BJ (cell line): ENCODE data around the gene PDS5A. TPM values are rescaled to one million over a fixed set of nuclear protein-coding genes. Genes with fewer than 3 reads are reported as not detected.
A peak's percentile ranks its signal among the peaks of the same experiment; 100 is the strongest.

Source experiments
- CTCF ChIA-PET: fragments of 350-600 bp; formaldehyde crosslinking; extraction: SDS; loops from one replicate; lab custom pipeline; 2021; ENCODE audit warnings: antibody characterized with exemption, inconsistent platforms; lab: Yijun Ruan, JAX
- POLR2A ChIA-PET: fragments of 300-600 bp; sonication (Branson Sonifier 250); formaldehyde crosslinking; extraction: SDS; loops from one replicate; lab custom pipeline; 2021; ENCODE audit warnings: antibody characterized with exemption; lab: Charles Lee
- DNase-seq: peaks from one replicate; pipeline ENCODE4 v3.0.0-alpha.2; 2011; ENCODE audit warnings: low read depth
- H3K27me3 ChIP-seq: 2 replicates; pipeline ENCODE4 v1.6.0; 2011; ENCODE audit warnings: low read length; ENCODE audit not compliant: control insufficient read depth, insufficient read depth
- H3K36me3 ChIP-seq: 2 replicates; pipeline ENCODE4 v1.5.1; 2011; ENCODE audit warnings: low read length; ENCODE audit not compliant: control insufficient read depth, insufficient read depth
- H3K4me3 ChIP-seq: 2 replicates; pipeline ENCODE4 v1.5.1; 2011; ENCODE audit warnings: low read depth, mild to moderate bottlenecking, control low read depth, low read length
- polyA plus RNA-seq: library from polyadenylated mRNA; depleted of rRNA; stranded (reverse); fragments of >200 nt; gene quantifications from 2 replicates; pipeline ENCODE4 v1.2.3, GENCODE V29; 2011
- TF ChIP-seq, protein P1 (sequence below): IDR thresholded peaks from 2 replicates; pipeline ENCODE4 v1.5.1; 2011; ENCODE audit warnings: low read depth, mild to moderate bottlenecking, control low read depth, inconsistent platforms, low read length, moderate library complexity; ENCODE audit not compliant: insufficient read depth

The PDS5A gene
- polyA plus RNA-seq, 1 experiment, result 17.8 TPM

DNA sequence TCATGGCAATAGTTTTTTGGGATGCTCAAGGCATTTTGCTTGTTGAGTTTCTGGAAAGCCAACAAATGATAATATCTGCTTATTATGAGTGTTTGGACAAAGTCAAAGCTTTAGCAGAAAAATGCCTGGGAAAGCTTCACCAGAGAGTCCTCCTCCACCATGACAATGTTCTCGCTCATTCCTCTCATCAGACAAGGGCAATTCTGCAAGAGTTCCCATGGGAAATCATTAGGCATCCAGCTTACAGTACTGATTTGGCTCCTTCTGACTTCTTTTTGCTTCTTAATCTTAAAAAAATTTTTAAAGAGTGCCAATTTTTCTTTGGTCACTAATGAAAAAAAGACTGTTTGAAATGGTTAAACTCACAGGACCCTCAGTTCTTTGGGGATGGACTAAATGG lies 143.4 kb downstream of the PDS5A start:
- TF ChIP-seq, protein P1, sequence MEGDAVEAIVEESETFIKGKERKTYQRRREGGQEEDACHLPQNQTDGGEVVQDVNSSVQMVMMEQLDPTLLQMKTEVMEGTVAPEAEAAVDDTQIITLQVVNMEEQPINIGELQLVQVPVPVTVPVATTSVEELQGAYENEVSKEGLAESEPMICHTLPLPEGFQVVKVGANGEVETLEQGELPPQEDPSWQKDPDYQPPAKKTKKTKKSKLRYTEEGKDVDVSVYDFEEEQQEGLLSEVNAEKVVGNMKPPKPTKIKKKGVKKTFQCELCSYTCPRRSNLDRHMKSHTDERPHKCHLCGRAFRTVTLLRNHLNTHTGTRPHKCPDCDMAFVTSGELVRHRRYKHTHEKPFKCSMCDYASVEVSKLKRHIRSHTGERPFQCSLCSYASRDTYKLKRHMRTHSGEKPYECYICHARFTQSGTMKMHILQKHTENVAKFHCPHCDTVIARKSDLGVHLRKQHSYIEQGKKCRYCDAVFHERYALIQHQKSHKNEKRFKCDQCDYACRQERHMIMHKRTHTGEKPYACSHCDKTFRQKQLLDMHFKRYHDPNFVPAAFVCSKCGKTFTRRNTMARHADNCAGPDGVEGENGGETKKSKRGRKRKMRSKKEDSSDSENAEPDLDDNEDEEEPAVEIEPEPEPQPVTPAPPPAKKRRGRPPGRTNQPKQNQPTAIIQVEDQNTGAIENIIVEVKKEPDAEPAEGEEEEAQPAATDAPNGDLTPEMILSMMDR, result no peak
- POLR2A ChIA-PET, result no interaction called here
- CTCF ChIA-PET, result no interaction called here
- Histone ChIP-seq H3K27me3 (no peaks in the 10 kb centered on the region), H3K4me3 (no peak overlapping the region), H3K36me3 (peaks cover 19% of the 10 kb centered on the region)
- DNase-seq, result no peak

DNA sequence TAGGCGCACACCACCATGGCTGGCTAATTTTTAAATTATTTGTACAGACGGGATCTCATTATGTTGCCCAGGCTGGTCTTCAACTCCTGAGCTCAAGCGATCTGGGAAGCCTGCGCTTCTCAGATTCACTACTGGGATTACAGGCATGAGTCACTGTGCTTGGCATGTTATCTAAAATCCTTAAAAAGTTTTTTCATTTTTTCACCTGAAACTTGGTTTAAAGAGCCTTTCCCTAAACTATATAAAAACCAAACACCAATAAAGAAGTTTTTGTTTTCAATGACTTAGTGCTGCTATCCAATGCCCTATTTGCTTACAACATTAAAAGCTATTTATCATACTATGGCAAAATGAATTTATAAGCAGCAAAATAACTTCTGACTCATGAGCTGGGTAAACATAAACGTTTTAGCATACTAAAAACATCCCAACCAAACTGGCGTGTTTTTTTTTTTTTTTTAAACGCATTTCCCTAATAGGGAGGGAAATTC lies 151.9 kb downstream of the PDS5A start:
- no peak for DNase-seq
- ChIA-PET CTCF (no interaction called here), POLR2A (no interaction called here)
- Histone ChIP-seq H3K36me3 (peaks cover 6% of the 10 kb centered on the region), H3K4me3 (no peak overlapping the region), H3K27me3 (no peaks in the 10 kb centered on the region)
- TF ChIP-seq, protein P1, result no peak

DNA sequence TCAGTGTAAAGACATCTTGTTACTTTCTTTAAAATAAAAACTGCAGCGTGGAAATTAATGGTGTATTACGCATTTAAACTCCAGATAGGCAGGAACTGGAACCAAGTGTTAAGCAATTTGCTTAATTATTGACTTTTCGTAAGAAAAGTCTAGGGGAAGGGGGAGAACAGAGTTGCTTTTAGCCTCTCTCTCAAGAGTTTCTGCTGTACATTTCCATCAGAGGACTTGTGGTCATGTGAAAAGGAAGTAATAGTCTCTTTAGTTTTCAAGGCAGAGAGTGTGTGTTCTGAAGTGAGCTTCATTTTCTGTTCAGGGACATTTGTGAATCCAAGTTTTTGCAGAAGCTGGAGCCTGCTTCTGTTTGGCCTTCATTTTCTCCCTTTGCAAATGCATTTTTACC lies 152.6 kb downstream of the PDS5A start:
- Histone ChIP-seq H3K36me3 (0 out of 2 replicates have a peak, but pooled peaks cover 5% of the 10 kb centered on the region), H3K27me3 (no peaks in the 10 kb centered on the region), H3K4me3 (no peak overlapping the region)
- TF ChIP-seq, protein P1, result no peak
- DNase-seq, result no peak
- CTCF ChIA-PET, result no interaction called here
- POLR2A ChIA-PET, result no interaction called here

DNA sequence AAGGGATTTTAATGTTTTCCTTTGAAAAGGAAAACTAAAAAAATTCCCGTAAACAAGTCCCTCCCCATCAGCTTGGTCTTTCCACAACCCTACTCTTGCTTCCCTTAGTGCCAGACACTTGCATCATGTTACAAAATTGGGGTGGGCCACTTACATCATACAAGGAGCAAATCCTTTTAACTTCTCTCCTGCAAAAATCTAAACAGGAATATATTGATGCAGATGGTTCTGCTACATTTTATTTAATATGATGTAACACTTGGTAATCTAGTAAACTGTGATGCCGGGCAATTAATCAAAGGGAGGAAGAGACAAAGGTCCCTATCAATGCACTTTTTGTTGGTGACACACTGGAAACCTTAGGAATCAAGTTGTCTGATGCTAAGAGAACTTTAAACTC lies 154.5 kb downstream of the PDS5A start:
- peak; percentile 46 for DNase-seq
- Histone ChIP-seq H3K36me3 (peaks cover 1% of the 10 kb centered on the region; the same call in 1 of the 2 replicates), H3K4me3 (no peak overlapping the region), H3K27me3 (no peaks in the 10 kb centered on the region)
- TF ChIP-seq, protein P1, result no peak
- CTCF ChIA-PET, result no interaction called here
- POLR2A ChIA-PET, result no interaction called here

DNA sequence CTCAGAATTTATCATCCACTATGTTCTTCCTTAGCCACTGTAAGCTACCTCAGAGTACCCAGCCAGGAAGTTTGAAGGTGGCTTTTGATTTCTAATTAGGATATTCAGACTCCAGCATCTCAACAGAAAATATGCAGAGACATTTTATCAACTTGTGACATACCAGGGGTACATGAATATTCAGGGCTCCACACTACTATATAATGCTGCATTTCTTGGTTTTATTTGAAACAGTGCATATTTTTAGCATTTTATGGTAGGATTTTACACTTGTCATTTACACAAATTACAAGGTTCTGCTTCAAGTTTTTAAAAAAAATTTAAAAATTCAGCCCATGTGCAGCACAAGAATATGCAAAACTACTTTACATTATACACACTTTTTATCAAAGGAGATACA lies 155.0 kb downstream of the PDS5A start:
- Histone ChIP-seq H3K27me3 (no peaks in the 10 kb centered on the region), H3K4me3 (no peak overlapping the region), H3K36me3 (peaks cover 1% of the 10 kb centered on the region; the same call in 1 of the 2 replicates)
- ChIA-PET POLR2A (no interaction called here), CTCF (interaction anchor here (0.5 kb wide), 1 partner anchor 356 kb away, joined by 3 read pairs; no protein-coding TSS in a partner anchor)
- no peak for DNase-seq
- TF ChIP-seq, protein P1, result no peak
